ENCODE results near the gene B3GLCT. TPM values are rescaled to one million over a fixed set of nuclear protein-coding genes. Genes with fewer than 3 reads are reported as not detected.

The B3GLCT gene
- total RNA-seq, 1 experiment from 2014 or later = 12.2 TPM

DNA sequence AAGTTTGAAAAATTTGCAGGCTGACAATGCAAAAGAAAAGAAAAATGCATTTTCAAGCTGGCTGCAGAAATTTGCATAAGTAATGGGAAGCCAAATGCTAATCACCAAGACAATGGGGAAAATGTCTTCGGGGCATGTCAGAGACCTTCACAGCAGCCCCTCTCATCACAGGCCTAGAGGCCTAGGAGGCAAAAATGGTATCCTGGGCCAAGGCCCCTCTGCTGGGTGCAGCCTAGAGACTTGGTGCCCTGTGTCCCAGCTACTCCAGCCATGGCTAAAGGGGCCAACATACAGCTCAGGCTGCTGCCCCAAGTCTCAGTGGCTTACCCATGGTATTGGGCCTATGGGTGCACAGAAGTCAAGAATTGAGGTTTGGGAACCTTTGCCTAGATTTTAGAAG, 155.2 kb downstream of the B3GLCT start:
- Histone ChIP-seq H3K36me3 (no peaks in the 10 kb centered on the region), H3K27ac (no peak overlapping the region), H3K9me3 (replicated peaks) (peaks cover 11% of the 10 kb centered on the region), H3K27me3 (peaks cover 8% of the 10 kb centered on the region; the same call in 1 of the 2 replicates), H3K4me3 (no peak overlapping the region), H3K4me1 (no peaks in the 10 kb centered on the region)
- no peak for DNase-seq

DNA sequence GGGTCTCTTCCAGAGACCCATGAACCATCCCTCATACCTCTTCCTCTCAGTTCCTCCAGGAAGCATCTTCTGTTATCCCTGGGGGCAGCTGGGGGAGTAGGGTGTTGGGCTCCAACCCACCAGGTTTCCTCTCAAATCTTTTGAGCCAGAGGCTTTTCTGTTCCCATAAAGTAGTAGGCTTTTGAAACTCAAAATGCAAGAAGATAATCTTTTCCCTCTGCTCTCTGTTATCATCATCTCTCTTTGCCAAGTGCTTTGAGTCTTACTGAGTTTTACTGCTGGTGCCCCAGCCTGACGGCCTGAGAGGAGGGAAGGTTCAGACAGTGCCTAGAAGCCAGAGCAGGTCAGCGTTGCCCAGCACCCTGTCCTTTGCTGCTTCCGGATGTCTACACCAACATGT, 157.2 kb downstream of the B3GLCT start:
- Histone ChIP-seq H3K27ac (no peak overlapping the region), H3K27me3 (no peaks in the 10 kb centered on the region; the same call in 1 of the 2 replicates), H3K4me3 (no peak overlapping the region), H3K4me1 (no peaks in the 10 kb centered on the region), H3K36me3 (no peaks in the 10 kb centered on the region), H3K9me3 (replicated peaks) (peaks cover 11% of the 10 kb centered on the region)
- DNase-seq = no peak

DNA sequence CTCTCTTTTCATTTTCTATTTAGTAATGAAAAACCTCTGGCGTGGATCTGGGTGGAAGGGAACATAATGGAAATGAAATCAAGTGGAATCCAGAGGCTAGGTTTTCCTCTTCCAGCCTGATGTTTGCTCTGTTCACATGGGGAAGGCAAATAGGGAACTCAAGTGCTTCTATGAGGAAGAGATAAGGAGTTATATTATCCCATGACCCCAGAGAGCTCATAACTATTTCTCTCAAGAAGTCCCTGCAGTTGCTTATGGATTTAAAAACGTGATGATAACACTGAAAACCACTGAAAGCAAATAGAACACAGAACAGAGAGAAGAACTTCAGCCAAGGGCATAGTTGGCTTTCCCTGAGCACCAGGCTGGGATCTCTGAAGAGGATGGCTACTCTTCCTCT, 157.8 kb downstream of the B3GLCT start:
- peaks cover 11% of the 10 kb centered on the region for H3K9me3 ChIP-seq (replicated peaks)
- H3K27ac ChIP-seq = no peak overlapping the region
- H3K4me1 ChIP-seq = no peaks in the 10 kb centered on the region
- no peak for DNase-seq
- H3K36me3 ChIP-seq = no peaks in the 10 kb centered on the region
- no peaks in the 10 kb centered on the region for H3K27me3 ChIP-seq
- no peak overlapping the region for H3K4me3 ChIP-seq

DNA sequence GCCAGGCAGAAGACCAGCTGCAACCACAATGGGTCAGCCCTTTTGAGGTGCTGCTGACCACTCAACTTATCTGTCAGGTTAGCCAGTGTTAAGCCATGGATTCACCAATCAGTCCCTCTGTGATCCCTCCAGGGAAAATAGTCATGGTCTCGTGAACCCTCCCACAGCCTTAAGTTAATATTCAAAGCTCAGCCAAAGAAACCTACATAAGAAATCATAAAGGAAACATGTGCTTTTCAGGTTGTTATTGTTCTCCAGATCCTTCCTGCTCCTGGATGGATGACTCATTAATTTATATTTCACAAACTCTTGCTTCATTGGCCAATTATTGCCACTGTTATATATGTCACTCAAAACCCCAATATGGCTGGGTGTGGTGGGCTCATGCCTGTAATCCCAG, 161.9 kb downstream of the B3GLCT start:
- Histone ChIP-seq H3K27ac (no peak overlapping the region), H3K4me1 (no peaks in the 10 kb centered on the region), H3K36me3 (no peaks in the 10 kb centered on the region), H3K27me3 (no peaks in the 10 kb centered on the region), H3K9me3 (replicated peaks) (peaks cover 8% of the 10 kb centered on the region; the same call in 1 of the 2 replicates), H3K4me3 (no peak overlapping the region)
- DNase-seq = no peak

DNA sequence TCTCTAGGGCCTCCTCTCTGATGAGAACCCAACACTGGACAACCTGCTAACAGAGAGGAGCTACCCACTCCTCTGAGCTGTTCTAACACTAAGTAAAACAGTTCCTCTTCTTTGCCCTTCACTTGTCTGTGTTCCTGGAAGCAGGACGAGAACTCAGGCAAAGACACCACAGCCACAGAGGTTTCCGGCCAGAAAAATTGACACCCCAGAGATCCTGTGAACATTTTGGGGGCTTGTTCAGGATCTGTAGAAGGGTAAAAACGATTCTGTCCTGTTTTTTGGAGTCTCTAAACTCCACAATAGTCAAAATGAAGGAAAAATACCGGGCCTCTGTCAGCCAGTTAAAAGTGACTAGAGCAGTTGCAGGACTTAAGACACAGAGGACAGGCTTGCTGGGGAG, 165.9 kb downstream of the B3GLCT start:
- Histone ChIP-seq H3K4me3 (no peak overlapping the region), H3K9me3 (replicated peaks) (peaks cover 8% of the 10 kb centered on the region; the same call in 1 of the 2 replicates), H3K4me1 (no peaks in the 10 kb centered on the region), H3K27me3 (0 out of 2 replicates have a peak, but pooled peaks cover 5% of the 10 kb centered on the region), H3K27ac (no peak overlapping the region), H3K36me3 (no peaks in the 10 kb centered on the region)
- DNase-seq = no peak

DNA sequence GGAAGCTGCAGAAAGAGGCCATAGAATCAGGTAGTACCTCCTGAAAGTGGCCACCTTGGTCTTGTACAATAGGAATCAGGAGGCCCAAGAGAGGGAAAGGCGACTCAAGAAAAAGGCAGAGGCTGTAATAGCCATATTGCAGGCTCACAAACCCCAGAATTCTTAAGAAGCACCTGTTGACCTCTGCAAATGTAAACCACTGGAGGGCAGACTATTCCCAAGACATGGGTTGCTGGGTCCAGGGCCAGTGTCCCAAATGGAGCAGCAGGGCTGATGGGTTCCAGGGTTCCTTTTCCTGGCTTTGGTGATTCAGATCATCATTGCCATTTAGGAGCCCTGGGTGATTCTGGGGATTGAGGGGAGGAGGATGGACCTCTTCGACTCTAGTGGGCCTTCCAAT, 167.6 kb downstream of the B3GLCT start:
- H3K4me3 ChIP-seq = no peak overlapping the region
- H3K36me3 ChIP-seq = no peaks in the 10 kb centered on the region
- no peak for DNase-seq
- peaks cover 8% of the 10 kb centered on the region; the same call in 1 of the 2 replicates for H3K9me3 ChIP-seq (replicated peaks)
- H3K4me1 ChIP-seq = no peaks in the 10 kb centered on the region
- H3K27me3 ChIP-seq = 0 out of 2 replicates have a peak, but pooled peaks cover 5% of the 10 kb centered on the region
- H3K27ac ChIP-seq = no peak overlapping the region

DNA sequence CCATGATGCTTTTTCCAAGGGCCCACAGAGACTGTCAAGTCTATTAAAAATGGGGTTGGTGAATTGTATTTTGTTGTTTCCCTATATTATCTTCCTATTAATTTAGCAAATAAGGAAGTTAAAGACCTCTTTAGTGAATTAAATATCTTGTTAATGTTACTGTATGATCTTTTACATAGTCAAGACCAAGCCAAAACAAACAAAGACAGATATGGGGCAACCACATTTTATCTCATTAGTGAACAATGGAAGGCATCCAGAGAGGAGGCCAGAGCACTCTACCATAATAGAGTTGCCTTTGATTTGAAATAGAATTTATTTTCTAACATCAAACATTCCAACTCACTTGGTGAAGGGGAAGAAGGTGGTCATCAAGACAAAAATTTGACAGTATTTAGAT, 169.4 kb downstream of the B3GLCT start:
- Histone ChIP-seq H3K9me3 (replicated peaks) (peaks cover 8% of the 10 kb centered on the region; the same call in 1 of the 2 replicates), H3K36me3 (no peaks in the 10 kb centered on the region), H3K27ac (no peak overlapping the region), H3K27me3 (peaks cover 11% of the 10 kb centered on the region; the same call in 1 of the 2 replicates), H3K4me1 (no peaks in the 10 kb centered on the region), H3K4me3 (no peak overlapping the region)
- DNase-seq = no peak

DNA sequence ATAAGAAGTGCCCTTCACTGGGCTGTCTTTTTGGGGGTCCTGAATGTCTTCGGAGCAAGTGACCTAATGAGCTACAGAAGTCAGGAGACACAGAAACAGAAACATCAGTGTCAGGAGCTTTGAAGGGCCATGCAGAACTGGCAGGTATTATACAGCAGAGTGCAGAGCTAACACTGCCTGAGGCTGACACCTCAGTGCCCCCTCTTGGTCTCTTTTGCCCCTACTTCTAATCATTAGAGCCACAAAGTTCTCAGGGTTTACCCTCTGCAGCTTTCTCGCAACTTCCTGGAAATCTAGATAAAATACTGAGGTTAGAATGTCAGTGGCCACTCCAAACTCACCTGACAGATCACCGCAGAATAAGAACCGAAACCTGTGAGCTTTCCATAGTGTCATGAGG, 172.7 kb downstream of the B3GLCT start:
- peaks cover 17% of the 10 kb centered on the region for H3K27me3 ChIP-seq
- H3K9me3 ChIP-seq (replicated peaks) = no peaks in the 10 kb centered on the region; the same call in 1 of the 2 replicates
- DNase-seq = no peak
- no peak overlapping the region for H3K27ac ChIP-seq
- no peak overlapping the region for H3K4me3 ChIP-seq
- H3K36me3 ChIP-seq = no peaks in the 10 kb centered on the region
- H3K4me1 ChIP-seq = no peaks in the 10 kb centered on the region

DNA sequence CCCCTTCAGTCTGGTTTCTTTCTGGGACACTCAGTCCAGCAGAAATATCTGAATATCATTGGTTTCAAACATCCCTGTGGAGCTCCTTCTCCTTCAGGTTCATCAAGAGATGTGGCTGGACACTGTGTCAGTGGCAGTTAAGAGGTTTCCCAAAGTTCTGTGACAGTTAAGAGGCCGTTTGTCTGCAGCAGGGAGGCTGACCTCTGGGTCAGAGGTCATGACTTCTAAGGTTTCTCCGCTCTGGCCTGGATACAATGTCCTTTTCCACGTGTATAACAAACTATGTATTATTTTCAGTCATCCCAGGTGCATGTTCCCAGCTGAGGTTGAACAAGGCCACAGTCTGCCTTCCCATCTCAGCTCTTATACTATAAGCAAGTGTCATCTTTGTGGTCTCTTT, 174.9 kb downstream of the B3GLCT start:
- Histone ChIP-seq H3K4me1 (no peaks in the 10 kb centered on the region), H3K4me3 (no peak overlapping the region), H3K36me3 (no peaks in the 10 kb centered on the region), H3K9me3 (replicated peaks) (no peaks in the 10 kb centered on the region), H3K27me3 (peaks cover 11% of the 10 kb centered on the region), H3K27ac (no peak overlapping the region)
- no peak for DNase-seq

DNA sequence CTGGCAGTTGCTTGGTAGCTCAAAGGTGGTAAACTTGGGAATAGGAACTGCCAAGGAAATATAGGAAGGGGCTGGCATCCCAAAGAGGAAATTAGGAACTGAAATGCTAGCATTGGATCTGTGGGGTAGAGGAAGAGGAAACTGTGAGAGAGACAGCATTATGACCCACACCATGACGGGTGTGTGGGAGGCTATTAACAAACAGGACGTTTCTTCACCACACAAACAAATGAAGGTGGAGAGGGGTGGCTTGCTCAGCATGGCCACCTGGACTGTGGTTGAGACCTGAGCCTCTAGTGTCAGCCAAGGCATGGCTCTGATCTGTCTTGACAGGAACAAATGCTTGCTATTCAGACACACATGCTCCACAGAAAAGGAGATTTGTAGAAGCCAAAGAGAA, 178.2 kb downstream of the B3GLCT start:
- no peak for DNase-seq
- H3K27me3 ChIP-seq = peaks cover 11% of the 10 kb centered on the region
- no peaks in the 10 kb centered on the region for H3K36me3 ChIP-seq

DNA sequence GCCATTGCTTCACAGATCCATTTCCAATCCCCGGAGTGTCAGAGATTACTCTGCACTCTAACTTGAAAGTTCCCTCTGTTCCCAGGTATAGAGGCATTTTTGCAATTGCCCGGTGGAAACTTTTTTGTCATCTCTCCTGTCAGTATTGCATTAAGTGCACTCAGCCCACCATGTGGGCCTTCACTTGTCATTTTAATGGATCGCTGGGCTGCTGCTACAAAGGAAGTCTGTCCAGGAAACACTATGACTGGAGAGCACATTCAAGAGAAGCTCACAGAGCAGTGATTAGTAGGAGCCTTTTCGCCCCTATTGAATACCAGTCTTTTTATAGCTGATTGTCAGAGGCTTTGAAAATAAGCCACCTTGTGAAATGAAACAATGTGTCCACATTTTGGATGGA, 180.9 kb downstream of the B3GLCT start:
- DNase-seq = peak in 1 of 2 experiments; percentile 12
- H3K27ac ChIP-seq = no peak overlapping the region
- H3K4me1 ChIP-seq = no peaks in the 10 kb centered on the region
- H3K36me3 ChIP-seq = no peaks in the 10 kb centered on the region
- H3K4me3 ChIP-seq = no peak overlapping the region
- no peaks in the 10 kb centered on the region for H3K9me3 ChIP-seq (replicated peaks)
- H3K27me3 ChIP-seq = no peaks in the 10 kb centered on the region; the same call in 1 of the 2 replicates

More for the DNA sequence above, 178.2 kb downstream of the B3GLCT start:
- H3K4me3 ChIP-seq = no peak overlapping the region
- no peak overlapping the region for H3K27ac ChIP-seq
- H3K9me3 ChIP-seq (replicated peaks) = no peaks in the 10 kb centered on the region
- H3K4me1 ChIP-seq = no peaks in the 10 kb centered on the region

Other genes with a start within 250 kb of the B3GLCT start
- 161 and 171 TPM in 2 replicates for gene HSPH1, start 38.1 kb upstream of the B3GLCT start, total RNA-seq (2014; rRNA removed; shearing (Covaris generic))

Measured in SJCRH30 (cell line).